HG03571 (cell line): ENCODE data around the gene CTCFL.

ENCODE experiments used
- ATAC-seq: cut with Tn5 transposase; IDR thresholded peaks from one replicate; pipeline ENCODE4 v1.9.1; 2021; ENCODE audit not compliant: unreplicated experiment

Gene CTCFL

DNA sequence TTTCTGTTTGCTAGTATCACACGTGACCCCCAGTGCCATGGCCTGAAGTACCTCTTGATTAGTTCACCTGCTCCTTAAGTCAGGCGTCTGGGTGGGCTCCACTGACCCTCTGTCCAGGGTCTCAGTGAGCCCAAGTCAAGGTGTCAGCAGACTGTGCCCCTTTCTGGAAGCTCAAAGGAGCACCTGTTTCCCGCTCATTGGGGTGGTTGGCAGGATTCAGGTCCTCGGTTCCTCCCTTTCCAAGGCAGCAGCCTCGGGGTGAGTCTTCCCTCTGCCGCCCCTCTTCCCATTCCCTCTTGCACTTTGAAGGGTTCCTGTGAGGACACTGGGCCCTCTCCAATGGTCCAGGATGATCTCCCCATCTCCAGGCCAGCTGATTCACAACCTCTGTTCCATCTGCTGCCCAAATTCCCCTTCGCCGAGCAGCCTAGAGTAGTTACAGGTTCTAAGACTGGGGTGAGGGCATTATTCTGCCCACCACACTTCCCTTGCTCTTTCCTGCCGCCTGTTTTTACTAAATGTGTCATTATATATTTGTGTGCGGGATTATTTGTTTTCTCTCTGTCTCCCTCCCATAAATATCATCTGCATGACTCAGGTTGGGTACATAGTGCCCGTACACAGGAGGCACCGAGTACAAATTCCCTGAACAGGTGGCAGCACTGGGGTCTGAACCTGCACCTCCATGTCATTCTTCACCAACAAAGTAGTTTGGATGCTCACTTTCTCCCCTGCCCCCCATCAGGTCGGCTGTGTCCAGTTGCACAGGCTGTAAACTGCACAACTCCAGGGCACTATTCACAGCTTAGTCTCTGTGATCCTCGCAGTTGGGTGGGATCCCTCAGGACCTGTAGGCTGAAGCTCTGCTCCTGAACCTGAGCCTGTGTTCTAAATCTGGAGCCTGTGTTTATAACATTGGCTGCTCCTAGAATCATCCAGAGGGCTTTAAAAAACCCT is 75.3 kb downstream of the CTCFL start:
- ATAC-seq, result no peak

GRCh38 chr20:57448764-57449354 is 76.1 kb downstream of the CTCFL start:
- ATAC-seq, result no peak
